GM12891 (cell line): ENCODE measurements around the gene CD207.

ENCODE experiments used
- POLR2A ChIP-seq: IDR thresholded peaks from 2 replicates; pipeline ENCODE4 v1.6.1; 2011; ENCODE audit warnings: low read depth, low read length, control low read depth
- POLR2AphosphoS5 ChIP-seq: IDR thresholded peaks from 2 replicates; pipeline ENCODE4 v1.6.1; 2011; ENCODE audit warnings: low read depth, low read length, control low read depth
- SPI1 ChIP-seq: IDR thresholded peaks from 2 replicates; pipeline ENCODE4 v1.6.1; 2011; ENCODE audit warnings: low read depth, low read length, control low read depth
- TAF1 ChIP-seq: IDR thresholded peaks from 2 replicates; pipeline ENCODE4 v1.6.1; 2011; ENCODE audit warnings: low read depth, low read length, control low read depth

- TF ChIP-seq TAF1 (no peak), POLR2A (no peak), POLR2AphosphoS5 (no peak), SPI1 (no peak)
Observed at GRCh38 chr2:70854411-70854810, 18.8 kb upstream of the CD207 start.
